Ishikawa (cell line): ENCODE data around the gene ERBB3.

Source experiments
- CEBPB ChIP-seq: IDR thresholded peaks from 2 replicates; pipeline ENCODE4 v1.6.1; 2012
- CREB1 ChIP-seq: IDR thresholded peaks from 2 replicates; pipeline ENCODE4 v1.6.1; 2012; ENCODE audit warnings: low read depth
- EGR1 ChIP-seq: IDR thresholded peaks from 2 replicates; pipeline ENCODE4 v1.6.1; 2012
- EP300 ChIP-seq: IDR thresholded peaks from 2 replicates; pipeline ENCODE4 v1.6.1; 2012; ENCODE audit warnings: borderline replicate concordance
- FOXM1 ChIP-seq: IDR thresholded peaks from 2 replicates; pipeline ENCODE4 v1.6.1; 2012; ENCODE audit warnings: low read depth, borderline replicate concordance
- NFIC ChIP-seq: IDR thresholded peaks from 2 replicates; pipeline ENCODE4 v1.6.1; 2012
- RAD21 ChIP-seq: IDR thresholded peaks from 2 replicates; pipeline ENCODE4 v1.6.1; 2012; ENCODE audit warnings: low read depth
- TAF1 ChIP-seq: IDR thresholded peaks from 2 replicates; pipeline ENCODE4 v1.6.1; 2012; ENCODE audit warnings: low read depth, mild to moderate bottlenecking
- TCF12 ChIP-seq: IDR thresholded peaks from 2 replicates; pipeline ENCODE4 v1.6.1; 2012; ENCODE audit warnings: low read depth
- TEAD4 ChIP-seq: IDR thresholded peaks from 2 replicates; pipeline ENCODE4 v1.6.1; 2012
- ZBTB7A ChIP-seq: IDR thresholded peaks from 2 replicates; pipeline ENCODE4 v1.6.1; 2012; ENCODE audit warnings: low read depth
- TF ChIP-seq, protein P1 (sequence below): IDR thresholded peaks from 2 replicates; pipeline ENCODE4 v1.6.1; 2012
- TF ChIP-seq, protein P2 (sequence below): IDR thresholded peaks from 2 replicates; pipeline ENCODE4 v1.6.1; 2012
- TF ChIP-seq, protein P3 (sequence below): IDR thresholded peaks from 2 replicates; pipeline ENCODE4 v1.6.1; 2012; ENCODE audit warnings: low read depth, mild to moderate bottlenecking

ERBB3 gene

DNA sequence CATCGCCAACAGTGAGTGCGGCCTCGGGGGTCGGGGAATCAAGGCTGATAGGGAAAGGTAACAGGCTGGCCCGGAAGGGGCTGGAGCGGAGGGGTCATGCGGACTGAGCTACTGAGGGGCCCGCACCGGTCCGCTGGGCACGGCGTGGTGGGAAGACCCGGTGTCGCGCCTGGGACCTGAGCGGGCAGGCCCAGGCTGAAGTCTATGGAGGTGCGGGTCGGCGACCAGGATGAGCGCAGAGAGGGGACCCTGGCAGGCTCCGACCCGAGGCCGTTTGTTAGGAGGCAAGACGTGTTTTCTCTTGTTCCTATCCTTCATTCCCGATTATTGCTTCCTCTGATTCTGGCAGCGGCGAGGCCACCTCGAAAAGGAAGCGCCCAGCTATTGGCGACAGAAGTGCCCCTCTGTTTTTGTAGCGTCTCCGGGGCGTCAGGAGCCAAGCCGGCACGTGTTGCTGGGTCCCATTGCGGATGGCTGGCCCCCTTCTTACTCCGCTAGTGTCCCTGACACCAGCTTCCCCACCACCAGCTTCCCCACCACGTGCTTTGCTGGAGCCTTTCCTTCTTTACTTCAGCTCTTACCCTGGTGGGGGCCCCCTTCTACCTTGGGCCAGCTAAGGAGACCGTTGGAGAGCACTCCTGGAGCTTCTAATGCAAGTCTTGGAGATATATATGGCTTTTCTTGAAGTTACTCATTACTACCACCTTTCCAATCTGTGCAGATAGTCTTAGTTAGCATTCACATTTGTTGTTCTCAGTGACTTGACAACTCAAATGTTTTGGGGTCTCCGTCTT, 25.0 kb downstream of the ERBB3 start:
- TF ChIP-seq, protein P1, sequence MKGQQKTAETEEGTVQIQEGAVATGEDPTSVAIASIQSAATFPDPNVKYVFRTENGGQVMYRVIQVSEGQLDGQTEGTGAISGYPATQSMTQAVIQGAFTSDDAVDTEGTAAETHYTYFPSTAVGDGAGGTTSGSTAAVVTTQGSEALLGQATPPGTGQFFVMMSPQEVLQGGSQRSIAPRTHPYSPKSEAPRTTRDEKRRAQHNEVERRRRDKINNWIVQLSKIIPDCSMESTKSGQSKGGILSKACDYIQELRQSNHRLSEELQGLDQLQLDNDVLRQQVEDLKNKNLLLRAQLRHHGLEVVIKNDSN, result peak; percentile 47; the same call in 1 of the 2 replicates
- TF ChIP-seq, protein P2, sequence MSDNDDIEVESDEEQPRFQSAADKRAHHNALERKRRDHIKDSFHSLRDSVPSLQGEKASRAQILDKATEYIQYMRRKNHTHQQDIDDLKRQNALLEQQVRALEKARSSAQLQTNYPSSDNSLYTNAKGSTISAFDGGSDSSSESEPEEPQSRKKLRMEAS, result peak; percentile 87
- no peak; the same call in 1 of the 2 replicates for TF ChIP-seq ZBTB7A

DNA sequence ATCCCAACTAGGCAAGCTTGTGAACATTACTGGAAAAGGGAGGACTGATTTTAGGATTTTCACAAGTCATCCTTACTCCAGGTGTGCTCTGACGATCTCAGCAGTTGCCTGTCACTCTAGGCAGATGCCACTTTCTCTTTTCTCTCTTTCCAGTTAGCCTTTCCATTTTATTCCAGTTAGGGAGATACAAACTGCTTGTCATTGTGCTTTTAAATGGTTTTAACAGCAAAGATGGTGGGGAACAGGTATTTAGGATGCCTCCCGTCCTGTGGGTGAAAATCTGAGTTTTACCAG, 25.6 kb downstream of the ERBB3 start:
- no peak for TF ChIP-seq RAD21
- TF ChIP-seq CEBPB, result no peak
- TF ChIP-seq, protein P1, result no peak
- no peak for TF ChIP-seq EP300
- TF ChIP-seq, protein P2, result no peak
- TF ChIP-seq CREB1, result no peak
- TF ChIP-seq, protein P3, sequence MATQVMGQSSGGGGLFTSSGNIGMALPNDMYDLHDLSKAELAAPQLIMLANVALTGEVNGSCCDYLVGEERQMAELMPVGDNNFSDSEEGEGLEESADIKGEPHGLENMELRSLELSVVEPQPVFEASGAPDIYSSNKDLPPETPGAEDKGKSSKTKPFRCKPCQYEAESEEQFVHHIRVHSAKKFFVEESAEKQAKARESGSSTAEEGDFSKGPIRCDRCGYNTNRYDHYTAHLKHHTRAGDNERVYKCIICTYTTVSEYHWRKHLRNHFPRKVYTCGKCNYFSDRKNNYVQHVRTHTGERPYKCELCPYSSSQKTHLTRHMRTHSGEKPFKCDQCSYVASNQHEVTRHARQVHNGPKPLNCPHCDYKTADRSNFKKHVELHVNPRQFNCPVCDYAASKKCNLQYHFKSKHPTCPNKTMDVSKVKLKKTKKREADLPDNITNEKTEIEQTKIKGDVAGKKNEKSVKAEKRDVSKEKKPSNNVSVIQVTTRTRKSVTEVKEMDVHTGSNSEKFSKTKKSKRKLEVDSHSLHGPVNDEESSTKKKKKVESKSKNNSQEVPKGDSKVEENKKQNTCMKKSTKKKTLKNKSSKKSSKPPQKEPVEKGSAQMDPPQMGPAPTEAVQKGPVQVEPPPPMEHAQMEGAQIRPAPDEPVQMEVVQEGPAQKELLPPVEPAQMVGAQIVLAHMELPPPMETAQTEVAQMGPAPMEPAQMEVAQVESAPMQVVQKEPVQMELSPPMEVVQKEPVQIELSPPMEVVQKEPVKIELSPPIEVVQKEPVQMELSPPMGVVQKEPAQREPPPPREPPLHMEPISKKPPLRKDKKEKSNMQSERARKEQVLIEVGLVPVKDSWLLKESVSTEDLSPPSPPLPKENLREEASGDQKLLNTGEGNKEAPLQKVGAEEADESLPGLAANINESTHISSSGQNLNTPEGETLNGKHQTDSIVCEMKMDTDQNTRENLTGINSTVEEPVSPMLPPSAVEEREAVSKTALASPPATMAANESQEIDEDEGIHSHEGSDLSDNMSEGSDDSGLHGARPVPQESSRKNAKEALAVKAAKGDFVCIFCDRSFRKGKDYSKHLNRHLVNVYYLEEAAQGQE, result no peak
- no peak for TF ChIP-seq ZBTB7A
- no peak for TF ChIP-seq FOXM1
- TF ChIP-seq TCF12, result no peak

DNA sequence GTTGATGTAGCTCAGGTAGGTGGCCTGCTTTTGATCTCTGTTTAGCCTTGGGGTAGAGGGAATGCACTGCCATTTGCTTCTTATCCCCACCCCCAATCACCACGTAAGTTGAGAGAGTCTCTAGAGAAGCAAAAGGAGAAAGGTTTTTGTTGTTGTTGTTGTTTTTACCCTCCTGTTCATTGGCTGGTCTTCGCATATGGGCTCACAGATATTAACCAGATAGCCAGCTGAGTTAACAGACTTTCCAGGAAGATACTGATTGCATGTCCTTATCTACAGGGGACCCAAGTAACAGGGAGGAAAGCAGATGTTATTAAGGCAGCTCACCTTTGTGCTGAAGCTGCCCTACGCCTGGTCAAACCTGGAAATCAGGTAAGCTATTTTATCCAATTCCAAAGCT, 27.3 kb downstream of the ERBB3 start:
- TF ChIP-seq, protein P1, result no peak
- no peak for TF ChIP-seq ZBTB7A
- no peak for TF ChIP-seq CEBPB
- TF ChIP-seq EP300, result no peak
- TF ChIP-seq TEAD4, result no peak
- TF ChIP-seq EGR1, result no peak
- TF ChIP-seq, protein P2, result no peak

DNA sequence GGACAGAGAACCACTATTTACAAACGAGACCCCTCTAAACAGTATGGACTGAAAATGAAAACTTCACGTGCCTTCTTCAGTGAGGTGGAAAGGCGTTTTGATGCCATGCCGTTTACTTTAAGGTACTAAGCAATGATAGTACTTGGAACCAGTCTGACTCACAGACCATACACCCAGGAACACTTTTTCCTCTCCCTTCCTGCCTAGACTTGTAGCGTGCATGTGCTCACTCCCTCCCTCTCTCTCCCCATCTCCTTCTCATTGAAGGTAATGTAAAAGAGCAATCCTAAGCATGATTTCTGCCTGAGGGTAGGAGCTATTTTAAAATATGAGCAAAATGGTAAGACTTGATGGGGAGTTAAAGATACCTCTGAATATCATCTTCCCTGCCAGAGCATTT, 30.6 kb downstream of the ERBB3 start:
- TF ChIP-seq EGR1 (no peak), TCF12 (no peak), TAF1 (no peak), ZBTB7A (no peak)

DNA sequence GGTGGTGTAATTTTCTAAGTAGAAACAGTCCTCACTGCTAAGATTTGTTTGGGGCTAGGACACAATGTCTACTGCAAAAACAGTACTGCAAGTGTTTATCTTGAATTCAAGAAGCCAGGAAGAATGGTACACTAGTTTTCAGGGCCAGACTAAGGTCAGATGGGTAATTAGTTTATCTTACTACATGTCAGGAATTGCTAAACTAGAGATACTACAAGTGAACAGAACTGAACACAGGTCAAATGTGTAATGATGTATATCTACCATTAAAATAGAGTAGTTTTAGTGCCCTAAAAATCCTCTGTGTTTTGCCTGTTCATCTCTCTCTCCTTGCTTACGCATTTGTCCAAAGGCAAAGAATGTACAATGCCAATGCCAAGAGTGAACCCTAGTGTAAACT, 34.1 kb downstream of the ERBB3 start:
- TF ChIP-seq EP300, result no peak
- TF ChIP-seq CEBPB, result no peak
- TF ChIP-seq, protein P2, result no peak
- no peak for TF ChIP-seq RAD21
- no peak for TF ChIP-seq TCF12
- no peak for TF ChIP-seq FOXM1
- no peak for TF ChIP-seq NFIC
- TF ChIP-seq TAF1, result no peak
- TF ChIP-seq ZBTB7A, result no peak
- TF ChIP-seq, protein P3, result no peak

DNA sequence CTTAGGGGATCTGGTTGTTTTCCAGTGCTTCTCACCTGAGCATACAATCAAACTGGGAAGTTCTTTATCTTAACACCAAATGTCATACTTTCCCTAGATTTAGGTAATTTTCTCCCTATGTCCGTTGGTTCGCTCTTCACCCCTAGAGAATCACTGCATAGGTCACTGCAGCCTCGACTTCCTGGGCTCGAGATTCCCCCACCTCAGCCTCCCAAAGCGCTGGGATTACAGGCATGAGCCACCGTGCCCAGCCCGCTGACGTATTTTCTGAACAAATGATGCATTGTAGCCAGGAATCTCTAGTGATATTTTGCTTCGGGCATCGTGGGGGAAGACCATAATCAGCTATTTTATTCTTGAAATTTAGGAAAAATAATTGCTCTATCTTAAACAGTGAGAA, 35.4 kb downstream of the ERBB3 start:
- 0 out of 2 replicates have a peak, but pooled peaks have one; percentile 13 for TF ChIP-seq CREB1
- no peak for TF ChIP-seq TEAD4
